BLaER1 treated with 17β-estradiol and CSF1 and Interleukin-3, amounts not matched to agents 10 nM and 100 nM (cell line): ENCODE data around the gene FGFBP1.

Source experiments
- H3K27ac ChIP-seq, 11 experiments: shearing (Covaris generic); formaldehyde crosslinking; 2 replicates each; pipeline ENCODE4 v1.8.1; 2022
- H3K27me3 ChIP-seq, 11 experiments: shearing (Covaris generic); formaldehyde crosslinking; 2 replicates each; pipeline ENCODE4 v1.8.1; 2022
- H3K36me3 ChIP-seq, 11 experiments: shearing (Covaris generic); formaldehyde crosslinking; 2 replicates each; pipeline ENCODE4 v1.8.1; 2022
- H3K4me1 ChIP-seq, 10 experiments: shearing (Covaris generic); formaldehyde crosslinking; 2 replicates each; pipeline ENCODE4 v1.8.1; 2022
- H3K4me2 ChIP-seq, 11 experiments: shearing (Covaris generic); formaldehyde crosslinking; 2 replicates each; pipeline ENCODE4 v1.8.1; 2022
- H3K4me3 ChIP-seq, 10 experiments: shearing (Covaris generic); formaldehyde crosslinking; 2 replicates each; pipeline ENCODE4 v1.8.1; 2022
- H3K9ac ChIP-seq, 11 experiments: shearing (Covaris generic); formaldehyde crosslinking; 2 replicates each; pipeline ENCODE4 v1.8.1; 2022
- H3K9me3 ChIP-seq, 11 experiments: shearing (Covaris generic); formaldehyde crosslinking; replicated peaks in 1 of 11; 2 replicates each; pipeline ENCODE4 v1.8.1; 2022
- H4K20me1 ChIP-seq, 11 experiments: shearing (Covaris generic); formaldehyde crosslinking; 2 replicates each; pipeline ENCODE4 v1.8.1; 2022
- Cebpa-rat ChIP-seq, 11 experiments: shearing (Covaris generic); IDR thresholded peaks; 2 replicates each; pipeline ENCODE4 v1.8.1; 2022

Gene FGFBP1

DNA sequence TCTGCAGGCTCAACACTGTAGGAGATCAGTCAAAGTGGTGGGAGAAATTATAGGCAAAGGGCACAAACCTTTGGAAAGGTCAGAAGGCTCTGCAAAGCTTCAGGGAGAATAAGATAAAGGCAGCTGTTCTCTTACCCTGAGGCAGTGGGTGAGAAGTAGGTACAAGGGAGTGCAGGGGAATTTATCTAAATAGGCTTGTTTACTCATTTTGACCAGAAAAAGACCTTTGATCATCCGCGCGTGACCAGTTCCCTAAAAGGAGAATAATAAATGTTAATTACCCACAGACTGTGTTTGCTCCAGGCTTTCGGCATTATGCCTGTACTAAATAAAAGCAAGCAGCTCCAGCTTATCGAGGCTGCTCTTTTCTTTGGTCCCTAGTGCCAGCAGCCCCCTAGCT lies 15.1 kb upstream of the FGFBP1 start:
- Histone ChIP-seq H3K4me3 (no peak overlapping the region), H4K20me1 (no peaks in the 10 kb centered on the region), H3K4me2 (no peak overlapping the region), H3K9ac (no peak overlapping the region), H3K9me3 (peaks cover 22 to 39% (median 35%) of the 10 kb centered on the region in 11 experiments), H3K36me3 (no peaks in the 10 kb centered on the region), H3K4me1 (peaks cover 0 to 7% (median 0%) of the 10 kb centered on the region in 10 experiments; a peak in 5 of 20 replicates), H3K27ac (no peak overlapping the region), H3K27me3 (no peaks in the 10 kb centered on the region)
- TF ChIP-seq Cebpa-rat (IDR thresholded peaks at IDR 0.05), result no peak

DNA sequence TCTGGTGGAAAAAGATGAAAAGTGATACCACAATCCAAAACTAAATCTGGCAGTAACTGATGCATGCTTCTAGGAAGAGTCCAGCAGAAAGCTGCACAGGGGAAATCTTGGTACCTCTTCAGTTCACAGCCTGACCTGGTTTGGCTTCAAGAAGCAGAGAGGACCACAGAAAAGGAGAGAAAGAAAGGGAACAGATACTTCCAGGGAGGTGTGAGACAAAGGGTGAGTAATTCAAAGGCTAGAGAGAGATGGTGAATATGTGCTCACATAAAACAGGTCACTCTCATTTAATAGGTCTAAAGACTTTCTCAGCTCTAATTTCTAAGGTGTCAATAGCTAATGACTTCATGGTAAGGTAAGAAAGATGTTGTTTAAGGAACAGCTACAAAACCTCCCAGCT lies 13.2 kb upstream of the FGFBP1 start:
- Histone ChIP-seq H3K9ac (no peak overlapping the region), H3K9me3 (peaks cover 22 to 43% (median 36%) of the 10 kb centered on the region in 11 experiments), H3K4me3 (no peak overlapping the region), H4K20me1 (no peaks in the 10 kb centered on the region), H3K4me1 (peaks cover 0 to 7% (median 0%) of the 10 kb centered on the region in 10 experiments; a peak in 5 of 20 replicates), H3K4me2 (no peak overlapping the region), H3K27ac (no peak overlapping the region), H3K36me3 (no peaks in the 10 kb centered on the region), H3K27me3 (no peaks in the 10 kb centered on the region)
- TF ChIP-seq Cebpa-rat (IDR thresholded peaks at IDR 0.05), result no peak

DNA sequence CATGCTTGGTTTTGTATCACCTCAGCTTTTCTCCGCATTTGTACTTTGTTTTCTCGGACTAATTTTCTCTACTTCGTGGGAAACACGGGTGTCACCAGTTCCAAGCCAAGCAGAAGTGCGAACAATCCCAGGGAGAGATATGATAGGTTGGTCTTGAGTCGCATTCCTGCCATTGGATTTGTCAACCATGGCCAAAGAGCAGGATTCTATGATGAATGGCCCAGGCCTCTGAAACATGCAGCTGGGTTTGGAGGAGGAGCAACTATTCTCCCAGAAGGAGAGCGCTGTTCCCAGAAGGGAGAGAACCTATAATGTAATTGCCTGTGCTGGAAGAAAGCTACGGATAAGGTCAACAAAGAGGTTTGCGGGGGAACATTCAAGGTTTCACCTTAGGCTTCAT lies 10.3 kb upstream of the FGFBP1 start:
- peaks cover 4 to 21% (median 16%) of the 10 kb centered on the region in 11 experiments for H3K9me3 ChIP-seq

GRCh38 chr4:15947684-15948083 lies 9.1 kb upstream of the FGFBP1 start:
- Histone ChIP-seq H3K27ac (no peak overlapping the region), H3K4me2 (no peak overlapping the region), H3K9me3 (peaks cover 0 to 10% (median 5%) of the 10 kb centered on the region in 11 experiments; a peak in 10 of 22 replicates), H3K27me3 (no peaks in the 10 kb centered on the region), H4K20me1 (no peaks in the 10 kb centered on the region), H3K9ac (no peak overlapping the region), H3K4me3 (no peak overlapping the region), H3K36me3 (no peaks in the 10 kb centered on the region), H3K4me1 (no peaks in the 10 kb centered on the region)
- no peak for TF ChIP-seq Cebpa-rat (IDR thresholded peaks at IDR 0.05)

More for the DNA sequence above, 10.3 kb upstream of the FGFBP1 start:
- Histone ChIP-seq H3K36me3 (no peaks in the 10 kb centered on the region), H3K27me3 (no peaks in the 10 kb centered on the region), H3K4me2 (no peak overlapping the region), H3K27ac (no peak overlapping the region), H3K9ac (no peak overlapping the region), H3K4me1 (no peaks in the 10 kb centered on the region), H3K4me3 (no peak overlapping the region), H4K20me1 (no peaks in the 10 kb centered on the region)
- TF ChIP-seq Cebpa-rat (IDR thresholded peaks at IDR 0.05), result no peak

DNA sequence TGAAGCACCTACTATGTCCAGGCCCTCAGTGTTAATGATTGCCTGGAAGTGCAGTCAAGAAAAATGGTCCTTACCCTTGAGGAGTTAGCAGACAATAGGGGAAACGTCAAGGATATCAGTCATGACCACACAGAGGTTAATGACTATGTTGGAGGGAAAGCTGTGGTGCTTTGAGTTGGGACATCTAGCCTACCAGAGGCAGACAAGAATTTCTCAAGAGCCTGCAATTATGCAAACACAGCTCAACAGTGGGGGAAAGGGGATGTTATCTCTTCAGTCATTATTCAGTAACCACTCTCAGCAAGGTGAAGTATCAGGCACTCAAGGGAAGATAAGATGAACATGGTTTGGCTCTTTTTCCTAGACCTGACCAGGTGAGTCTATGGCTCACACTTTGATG lies 7.0 kb upstream of the FGFBP1 start:
- no peak overlapping the region for H3K4me3 ChIP-seq
- no peak for TF ChIP-seq Cebpa-rat (IDR thresholded peaks at IDR 0.05)

DNA sequence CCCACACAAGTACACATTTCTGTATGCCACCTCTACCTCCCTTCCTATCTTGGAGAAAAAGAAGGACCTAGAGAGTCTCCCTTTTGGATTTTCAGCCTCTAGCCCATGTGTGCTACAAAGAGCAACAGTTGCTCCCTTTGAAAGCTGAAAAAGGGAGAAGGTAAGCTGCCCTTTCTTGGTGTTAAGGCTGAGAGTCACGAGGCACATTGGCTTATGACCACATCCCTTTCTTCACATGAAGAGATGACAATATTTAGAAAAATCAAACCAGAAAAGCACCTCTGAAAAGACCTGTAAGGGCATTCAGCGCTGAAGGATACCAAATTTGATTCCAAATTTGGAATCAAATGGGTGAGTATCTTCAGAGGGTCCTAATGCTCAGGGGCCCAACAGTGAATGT lies 6.4 kb upstream of the FGFBP1 start:
- no peak overlapping the region for H3K4me2 ChIP-seq
- no peak overlapping the region for H3K4me3 ChIP-seq
- no peaks in the 10 kb centered on the region for H3K27me3 ChIP-seq
- H3K4me1 ChIP-seq, result no peaks in the 10 kb centered on the region
- no peak overlapping the region for H3K9ac ChIP-seq
- H3K27ac ChIP-seq, result no peak overlapping the region
- TF ChIP-seq Cebpa-rat (IDR thresholded peaks at IDR 0.05), result no peak
- H4K20me1 ChIP-seq, result no peaks in the 10 kb centered on the region
- no peaks in the 10 kb centered on the region for H3K36me3 ChIP-seq
- H3K9me3 ChIP-seq, result peaks cover 0 to 8% (median 0%) of the 10 kb centered on the region in 11 experiments; a peak in 5 of 22 replicates

More for the DNA sequence above, 7.0 kb upstream of the FGFBP1 start:
- Histone ChIP-seq H3K36me3 (no peaks in the 10 kb centered on the region), H3K27me3 (no peaks in the 10 kb centered on the region), H3K4me1 (no peaks in the 10 kb centered on the region), H3K4me2 (no peak overlapping the region), H3K9ac (no peak overlapping the region), H3K27ac (no peak overlapping the region), H3K9me3 (peaks cover 0 to 8% (median 0%) of the 10 kb centered on the region in 11 experiments; a peak in 5 of 22 replicates), H4K20me1 (no peaks in the 10 kb centered on the region)

GRCh38 chr4:15942283-15942682 lies 3.7 kb upstream of the FGFBP1 start:
- H3K36me3 ChIP-seq, result no peaks in the 10 kb centered on the region
- no peaks in the 10 kb centered on the region for H4K20me1 ChIP-seq
- H3K9ac ChIP-seq, result no peak overlapping the region
- H3K9me3 ChIP-seq, result peaks cover 0 to 5% (median 0%) of the 10 kb centered on the region in 11 experiments; a peak in 4 of 22 replicates
- no peak overlapping the region for H3K27ac ChIP-seq
- TF ChIP-seq Cebpa-rat (IDR thresholded peaks at IDR 0.05), result no peak
- no peak overlapping the region for H3K4me3 ChIP-seq
- no peak overlapping the region for H3K4me2 ChIP-seq
- H3K4me1 ChIP-seq, result no peaks in the 10 kb centered on the region
- no peaks in the 10 kb centered on the region for H3K27me3 ChIP-seq

- Histone ChIP-seq H3K4me3 (no peak overlapping the region), H3K4me2 (no peak overlapping the region)
- no peak for TF ChIP-seq Cebpa-rat (IDR thresholded peaks at IDR 0.05)
These were observed 358 bp downstream of the FGFBP1 start for GRCh38 chr4:15938182-15938581.

GRCh38 chr4:15936495-15936894 lies 2.0 kb downstream of the FGFBP1 start:
- no peak for TF ChIP-seq Cebpa-rat (IDR thresholded peaks at IDR 0.05)
- Histone ChIP-seq H4K20me1 (no peaks in the 10 kb centered on the region), H3K27ac (no peak overlapping the region), H3K4me2 (no peak overlapping the region), H3K9me3 (peaks cover 6 to 25% (median 21%) of the 10 kb centered on the region in 11 experiments; a peak in 20 of 22 replicates), H3K4me1 (peaks cover 0 to 7% (median 4%) of the 10 kb centered on the region in 10 experiments; a peak in 12 of 20 replicates), H3K36me3 (no peaks in the 10 kb centered on the region), H3K4me3 (no peak overlapping the region), H3K27me3 (no peaks in the 10 kb centered on the region), H3K9ac (no peak overlapping the region)

More at GRCh38 chr4:15938182-15938581, 358 bp downstream of the FGFBP1 start:
- no peaks in the 10 kb centered on the region for H3K36me3 ChIP-seq
- peaks cover 0 to 8% (median 4%) of the 10 kb centered on the region in 11 experiments; a peak in 13 of 22 replicates for H3K9me3 ChIP-seq
- H3K9ac ChIP-seq, result no peak overlapping the region
- H4K20me1 ChIP-seq, result no peaks in the 10 kb centered on the region
- no peaks in the 10 kb centered on the region for H3K4me1 ChIP-seq
- H3K27ac ChIP-seq, result no peak overlapping the region
- no peaks in the 10 kb centered on the region for H3K27me3 ChIP-seq
